Cardiac fibroblast (primary cell): Measurements from ENCODE around the gene TCL1A.

Source experiments
- DNase-seq, 2 donors: peaks; one replicate each; pipeline versions ENCODE4 v3.0.0 to v3.0.0-alpha.2; 2010; ENCODE audit warnings: low read depth in 2 of 2
- H3K4me3 ChIP-seq, 2 donors: replicated peaks in 1 of 2; 1 replicate in 1 of 2; 2 replicates in 1 of 2; pipeline ENCODE4 v1.5.1; 2011; ENCODE audit warnings: low read depth in 2 of 2, low read length in 2 of 2, mild to moderate bottlenecking in 2 of 2, moderate library complexity in 1 of 2
- CTCF ChIP-seq: IDR thresholded peaks from one replicate; pipeline ENCODE4 v1.5.1; 2011; ENCODE audit warnings: low read depth, mild to moderate bottlenecking, low read length, inconsistent platforms

The TCL1A gene

GRCh38 chr14:95707327-95707726, 6.6 kb downstream of the TCL1A start:
- no peak for DNase-seq
- no peak for TF ChIP-seq CTCF

GRCh38 chr14:95705518-95705917, 8.4 kb downstream of the TCL1A start:
- no peak for TF ChIP-seq CTCF
- H3K4me3 ChIP-seq, result no peak overlapping the region
- no peak for DNase-seq

More at GRCh38 chr14:95707327-95707726, 6.6 kb downstream of the TCL1A start:
- no peak overlapping the region for H3K4me3 ChIP-seq

- H3K4me3 ChIP-seq, result no peak overlapping the region
- DNase-seq, result no peak
- TF ChIP-seq CTCF, result no peak
Observed at GRCh38 chr14:95703805-95704204, 10.1 kb downstream of the TCL1A start.

GRCh38 chr14:95703341-95703740, 10.6 kb downstream of the TCL1A start:
- no peak for TF ChIP-seq CTCF
- H3K4me3 ChIP-seq, result no peak overlapping the region
- no peak for DNase-seq

GRCh38 chr14:95701846-95702221, 12.1 kb downstream of the TCL1A start:
- DNase-seq, result peak in 1 of 2 donors; percentile 9
- no peak for TF ChIP-seq CTCF
- no peak overlapping the region for H3K4me3 ChIP-seq

GRCh38 chr14:95700221-95700976, 13.5 kb downstream of the TCL1A start:
- no peak for TF ChIP-seq CTCF
- H3K4me3 ChIP-seq, result no peak overlapping the region

GRCh38 chr14:95699412-95699811, 14.5 kb downstream of the TCL1A start:
- no peak for TF ChIP-seq CTCF
- DNase-seq, result no peak
- H3K4me3 ChIP-seq, result no peak overlapping the region

More at GRCh38 chr14:95700221-95700976, 13.5 kb downstream of the TCL1A start:
- DNase-seq, result no peak
